SU-DHL-6 (cell line): Measurements from ENCODE around the gene TMEM232.

Experiments used
- H2AFZ ChIP-seq: fragments of 200-600 bp; sonication (generic); 2 replicates; pipeline ENCODE4 v1.6.1; 2014; ENCODE audit warnings: low read depth, mild to moderate bottlenecking, moderate library complexity, mixed read lengths, antibody characterized with exemption, low read length; ENCODE audit not compliant: severe bottlenecking
- H3F3A ChIP-seq: fragments of 200-600 bp; shearing (Covaris generic); 2 replicates; pipeline ENCODE4 v1.6.0; 2016; ENCODE audit warnings: antibody characterized with exemption, mild to moderate bottlenecking; ENCODE audit not compliant: insufficient read depth
- H3K27ac ChIP-seq: fragments of 200-600 bp; sonication (generic); 2 replicates; pipeline ENCODE4 v1.5.1; 2016; ENCODE audit warnings: low read depth, mild to moderate bottlenecking, low read length, moderate library complexity, mixed read lengths
- H3K27me3 ChIP-seq: fragments of 200-600 bp; sonication (generic), shearing (Covaris generic); 2 replicates; pipeline ENCODE4 v1.6.0; 2014; ENCODE audit warnings: mild to moderate bottlenecking, low read length
- H3K36me3 ChIP-seq: fragments of 200-600 bp; sonication (generic); 2 replicates; pipeline ENCODE4 v1.6.1; 2014; ENCODE audit warnings: mild to moderate bottlenecking, low read length, mixed read lengths
- H3K4me2 ChIP-seq: fragments of 300-600, 200-600 bp; shearing (Covaris generic), sonication (generic); 2 replicates; pipeline ENCODE4 v1.6.0; 2014; ENCODE audit warnings: low read length, low read depth, mild to moderate bottlenecking; ENCODE audit not compliant: poor library complexity, severe bottlenecking
- H3K4me3 ChIP-seq: fragments of 200-600 bp; sonication (generic); 2 replicates; pipeline ENCODE4 v1.5.1; 2014; ENCODE audit warnings: antibody characterized with exemption, low read length, mild to moderate bottlenecking, mixed read lengths; ENCODE audit not compliant: insufficient read depth, poor library complexity, severe bottlenecking
- H3K79me2 ChIP-seq: fragments of 200-600 bp; sonication (generic); 2 replicates; pipeline ENCODE4 v1.6.1; 2014; ENCODE audit warnings: mild to moderate bottlenecking, low read length, moderate library complexity; ENCODE audit not compliant: insufficient read depth
- H3K9ac ChIP-seq: fragments of 200-600 bp; sonication (generic); 2 replicates; pipeline ENCODE4 v1.7.0; 2014; ENCODE audit warnings: mild to moderate bottlenecking, low read length
- H3K9me2 ChIP-seq: fragments of 200-600 bp; sonication (generic); replicated peaks from 2 replicates; pipeline ENCODE4 v1.6.1; 2014; ENCODE audit warnings: low read length; ENCODE audit not compliant: insufficient read depth
- H3K9me3 ChIP-seq: fragments of 200-600 bp; sonication (generic); 2 replicates; pipeline ENCODE4 v1.6.1; 2014; ENCODE audit warnings: low read length, mixed read lengths; ENCODE audit not compliant: insufficient read depth
- H4K20me1 ChIP-seq: fragments of 200-600 bp; sonication (generic); 2 replicates; pipeline ENCODE4 v1.6.1; 2014; ENCODE audit warnings: low read depth, mild to moderate bottlenecking, antibody characterized with exemption, low read length, moderate library complexity, mixed read lengths
- CTCF ChIP-seq: fragments of 200-600 bp; sonication (generic); IDR thresholded peaks from one replicate; pipeline ENCODE4 v1.5.1; 2017; ENCODE audit warnings: antibody characterized with exemption, mild to moderate bottlenecking, low read length, moderate library complexity; ENCODE audit not compliant: insufficient read depth, poor library complexity, severe bottlenecking
- EZH2phosphoT487 ChIP-seq: fragments of 200-600 bp; sonication (generic), shearing (Covaris generic); conservative IDR thresholded peaks from 2 replicates; pipeline ENCODE4 v1.6.1; 2018; ENCODE audit warnings: mild to moderate bottlenecking, antibody characterized with exemption, low read length, moderate library complexity, mixed read lengths

TMEM232 gene

GRCh38 chr5:110476164-110476563 lies 250.3 kb downstream of the TMEM232 start:
- Histone ChIP-seq H3K27ac (no peak overlapping the region), H3K4me2 (no peak overlapping the region), H3K27me3 (no peaks in the 10 kb centered on the region), H4K20me1 (no peaks in the 10 kb centered on the region), H3K79me2 (no peaks in the 10 kb centered on the region), H3K9me3 (no peaks in the 10 kb centered on the region), H3K4me3 (no peak overlapping the region), H3F3A (no peaks in the 10 kb centered on the region), H3K9ac (no peak overlapping the region), H3K36me3 (no peaks in the 10 kb centered on the region), H2AFZ (no peak overlapping the region), H3K9me2 (no peaks in the 10 kb centered on the region)
- TF ChIP-seq EZH2phosphoT487 (no peak), CTCF (no peak)

- H3K4me2 ChIP-seq, result no peak overlapping the region
- no peak overlapping the region for H3K4me3 ChIP-seq
- TF ChIP-seq EZH2phosphoT487 (no peak), CTCF (no peak)
- no peaks in the 10 kb centered on the region for H3K9me3 ChIP-seq
- H3K9me2 ChIP-seq, result no peaks in the 10 kb centered on the region
- H3K27ac ChIP-seq, result no peak overlapping the region
- H2AFZ ChIP-seq, result no peak overlapping the region
- H3K9ac ChIP-seq, result no peak overlapping the region
- H4K20me1 ChIP-seq, result no peaks in the 10 kb centered on the region
- H3K27me3 ChIP-seq, result no peaks in the 10 kb centered on the region
- H3K79me2 ChIP-seq, result no peaks in the 10 kb centered on the region
- no peaks in the 10 kb centered on the region for H3K36me3 ChIP-seq
- H3F3A ChIP-seq, result no peaks in the 10 kb centered on the region
Measured at GRCh38 chr5:110475529-110475928, 250.9 kb downstream of the TMEM232 start.

DNA sequence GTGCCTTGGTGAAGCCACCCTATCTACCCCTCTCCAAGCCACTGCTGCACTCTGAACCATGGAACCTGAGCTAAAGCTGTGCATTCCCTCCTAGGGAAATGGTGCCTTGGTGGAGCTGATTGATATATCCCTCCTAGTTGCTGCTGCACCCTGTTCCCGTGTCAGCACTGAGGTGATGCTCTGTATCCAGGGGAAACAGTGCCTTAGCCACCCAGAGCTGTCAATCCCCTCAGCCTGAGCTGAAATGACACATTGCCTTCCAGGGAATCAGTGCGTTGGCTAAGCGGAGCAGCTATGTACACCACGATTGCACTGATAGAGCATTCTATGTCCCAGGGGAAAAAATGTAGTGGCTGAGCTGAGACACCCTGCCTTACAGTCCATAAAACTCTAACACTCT lies 257.0 kb downstream of the TMEM232 start:
- H3K4me2 ChIP-seq, result no peak overlapping the region
- no peak overlapping the region for H2AFZ ChIP-seq
- H4K20me1 ChIP-seq, result no peaks in the 10 kb centered on the region
- no peaks in the 10 kb centered on the region for H3K9me3 ChIP-seq
- H3K9me2 ChIP-seq, result no peaks in the 10 kb centered on the region
- no peaks in the 10 kb centered on the region for H3F3A ChIP-seq
- H3K27ac ChIP-seq, result no peak overlapping the region
- TF ChIP-seq CTCF (no peak), EZH2phosphoT487 (no peak)
- no peaks in the 10 kb centered on the region for H3K79me2 ChIP-seq
- no peak overlapping the region for H3K9ac ChIP-seq
- H3K36me3 ChIP-seq, result no peaks in the 10 kb centered on the region
- no peak overlapping the region for H3K4me3 ChIP-seq
- H3K27me3 ChIP-seq, result no peaks in the 10 kb centered on the region

- Histone ChIP-seq H3K79me2 (no peaks in the 10 kb centered on the region), H3F3A (no peaks in the 10 kb centered on the region), H3K27me3 (no peaks in the 10 kb centered on the region), H3K27ac (no peak overlapping the region), H3K36me3 (no peaks in the 10 kb centered on the region), H3K9ac (no peak overlapping the region), H3K9me2 (no peaks in the 10 kb centered on the region), H3K9me3 (no peaks in the 10 kb centered on the region), H2AFZ (no peak overlapping the region), H3K4me2 (no peak overlapping the region), H4K20me1 (no peaks in the 10 kb centered on the region), H3K4me3 (no peak overlapping the region)
- no peak for TF ChIP-seq CTCF
- no peak for TF ChIP-seq EZH2phosphoT487
Measured at GRCh38 chr5:110463106-110463505, 263.4 kb downstream of the TMEM232 start.
